A549 (cell line): ENCODE data around the gene DCAKD. TPM values are rescaled to one million over a fixed set of nuclear protein-coding genes. Genes with fewer than 3 reads are reported as not detected.

ENCODE experiments used
- ATAC-seq, 2 experiments: fragments of 200-7000 bp in 1 of 2; fragments of >200 bp in 1 of 2; cut with Nextera tagmentation in 1 of 2; cut with Tn5 transposase in 1 of 2; 3 replicates each; pipeline versions ENCODE4 v1.8.0 to v1.9.1; 2018 to 2020; ENCODE audit warnings: mild to moderate bottlenecking in 1 of 2, moderate library complexity in 1 of 2
- CTCF ChIA-PET: fragments of 300-600 bp; sonication (Branson Sonifier 250); formaldehyde crosslinking; extraction: SDS; loops from one replicate; lab custom pipeline; 2021; ENCODE audit warnings: antibody characterized with exemption, inconsistent platforms; lab: Yijun Ruan, JAX
- POLR2A ChIA-PET: fragments of 350-600 bp; formaldehyde crosslinking; extraction: SDS; loops from one replicate; lab custom pipeline; 2021; ENCODE audit warnings: antibody characterized with exemption, inconsistent platforms; lab: Yijun Ruan, JAX
- DNase-seq, 2 experiments: peaks; one replicate each; pipeline versions ENCODE4 v3.0.0 to v3.0.0-alpha.2; 2011 to 2016; ENCODE audit warnings: low read depth in 1 of 2, low spot score in 1 of 2
- FAIRE-seq: peaks from 2 replicates; lab custom pipeline; 2011; peaks lifted over from hg19 to GRCh38; lab: Jason Lieb, UNC
- H3K27ac ChIP-seq, 2 experiments: fragments of >200 bp; sonication (Bioruptor Twin); formaldehyde crosslinking; 3 replicates each; pipeline ENCODE4 v1.5.1; 2016 to 2017
- H3K4me1 ChIP-seq: fragments of >200 bp; sonication (Bioruptor Twin); formaldehyde crosslinking; 3 replicates; pipeline ENCODE4 v1.6.1; 2016
- H3K4me2 ChIP-seq: fragments of >200 bp; sonication (Bioruptor Twin); formaldehyde crosslinking; 3 replicates; pipeline ENCODE4 v1.6.1; 2016
- H3K4me3 ChIP-seq: fragments of >200 bp; sonication (Bioruptor Twin); formaldehyde crosslinking; 3 replicates; pipeline ENCODE4 v1.5.1; 2016
- H3K9me3 ChIP-seq: fragments of >200 bp; sonication (Bioruptor Twin); formaldehyde crosslinking; 3 replicates; pipeline ENCODE4 v1.6.1; 2016
- BHLHE40 ChIP-seq: IDR thresholded peaks from 2 replicates; pipeline ENCODE4 v1.6.1; 2012; ENCODE audit warnings: low read depth, low read length, inconsistent platforms
- CBX2 ChIP-seq: fragments of 200-600 bp; sonication (generic); IDR thresholded peaks from 2 replicates; pipeline ENCODE4 v1.6.1; 2016; ENCODE audit warnings: low read depth, mild to moderate bottlenecking, borderline replicate concordance
- CBX8 ChIP-seq: fragments of 200-600 bp; sonication (generic); IDR thresholded peaks from 2 replicates; pipeline ENCODE4 v1.6.1; 2016
- CEBPB ChIP-seq, 2 experiments: fragments of >200 bp in 1 of 2; sonication (Bioruptor Twin) in 1 of 2; formaldehyde crosslinking in 1 of 2; IDR thresholded peaks; 2 replicates each; pipeline ENCODE4 v1.6.1; 2012 to 2016
- CHD2 ChIP-seq: fragments of 150-350 bp; IDR thresholded peaks from 2 replicates; pipeline ENCODE4 v1.6.1; 2014; ENCODE audit warnings: low read length; ENCODE audit not compliant: partially characterized antibody
- CTCF ChIP-seq: fragments of >200 bp; sonication (Bioruptor Twin); formaldehyde crosslinking; IDR thresholded peaks from 3 replicates; pipeline ENCODE4 v1.5.1; 2016
- EHF ChIP-seq: fragments of 250-450 bp; sonication (Bioruptor Pico); IDR thresholded peaks from 2 replicates; pipeline ENCODE4 v1.5.0; 2020; ENCODE audit warnings: mild to moderate bottlenecking
- EP300 ChIP-seq, 2 experiments: fragments of >200 bp; sonication (Bioruptor Twin); formaldehyde crosslinking; IDR thresholded peaks; 2 replicates in 1 of 2; 3 replicates in 1 of 2; pipeline ENCODE4 v1.6.1; 2016 to 2017
- ESRRA ChIP-seq: fragments of 150-350 bp; IDR thresholded peaks from 2 replicates; pipeline ENCODE4 v1.6.1; 2014; ENCODE audit warnings: mild to moderate bottlenecking, low read length, borderline replicate concordance
- FOSB ChIP-seq: fragments of 250-450 bp; sonication (Bioruptor Pico); IDR thresholded peaks from 2 replicates; pipeline ENCODE4 v1.5.0; 2020; ENCODE audit warnings: mild to moderate bottlenecking, moderate library complexity
- HOXA7 ChIP-seq: fragments of 250-450 bp; sonication (Bioruptor Pico); IDR thresholded peaks from 2 replicates; pipeline ENCODE4 v1.5.0; 2020; ENCODE audit warnings: mild to moderate bottlenecking, moderate library complexity
- HOXB13 ChIP-seq: fragments of 250-450 bp; sonication (Bioruptor Pico); IDR thresholded peaks from 2 replicates; pipeline ENCODE4 v1.5.0; 2020; ENCODE audit warnings: low read depth, mild to moderate bottlenecking, moderate library complexity
- HOXB5 ChIP-seq: fragments of 250-450 bp; sonication (Bioruptor Pico); IDR thresholded peaks from 2 replicates; pipeline ENCODE4 v1.5.0; 2020; ENCODE audit warnings: mild to moderate bottlenecking, moderate library complexity
- JUN ChIP-seq, 2 experiments: fragments of >200 bp; sonication (Bioruptor Twin); formaldehyde crosslinking; IDR thresholded peaks; 2 replicates in 1 of 2; 3 replicates in 1 of 2; pipeline ENCODE4 v1.6.1; 2016 to 2017
- KDM1A ChIP-seq: fragments of 200-600 bp; sonication (generic); IDR thresholded peaks from 2 replicates; pipeline ENCODE4 v1.6.1; 2016; ENCODE audit warnings: low read depth, mild to moderate bottlenecking
- MAFK ChIP-seq: fragments of 450-650 bp; IDR thresholded peaks from 2 replicates; pipeline ENCODE4 v1.6.1; 2014; ENCODE audit not compliant: partially characterized antibody
- MYC ChIP-seq: IDR thresholded peaks from 2 replicates; pipeline ENCODE4 v1.6.1; 2012; ENCODE audit warnings: mild to moderate bottlenecking, inconsistent platforms, low read length, improper control_type of control experiment, borderline replicate concordance
- PHF8 ChIP-seq: fragments of 200-600 bp; sonication (generic); IDR thresholded peaks from 2 replicates; pipeline ENCODE4 v1.6.1; 2016; ENCODE audit warnings: low read depth, mild to moderate bottlenecking, antibody characterized with exemption, moderate library complexity, borderline replicate concordance
- POLR2A ChIP-seq: IDR thresholded peaks from 2 replicates; pipeline ENCODE4 v1.6.1; 2012; ENCODE audit warnings: mild to moderate bottlenecking, low read length
- POLR2AphosphoS2 ChIP-seq: conservative IDR thresholded peaks from 2 replicates; pipeline ENCODE4 v1.6.1; 2012; ENCODE audit warnings: low read length, improper control_type of control experiment, inconsistent platforms
- RAD21 ChIP-seq, 2 experiments: fragments of >200 bp in 1 of 2; sonication (Bioruptor Twin) in 1 of 2; formaldehyde crosslinking in 1 of 2; IDR thresholded peaks in 1 of 2; conservative IDR thresholded peaks in 1 of 2; 2 replicates in 1 of 2; 3 replicates in 1 of 2; pipeline ENCODE4 v1.6.1; 2012 to 2018; ENCODE audit warnings: inconsistent platforms in 1 of 2
- RCOR1 ChIP-seq: fragments of 150-350 bp; IDR thresholded peaks from 2 replicates; pipeline ENCODE4 v1.6.1; 2014; ENCODE audit warnings: antibody characterized with exemption, low read length, low read depth
- RNF2 ChIP-seq: fragments of 200-600 bp; sonication (generic); IDR thresholded peaks from 2 replicates; pipeline ENCODE4 v1.6.1; 2016; ENCODE audit warnings: low read depth, mild to moderate bottlenecking, antibody characterized with exemption, moderate library complexity, borderline replicate concordance
- TP53 ChIP-seq: fragments of 250-450 bp; sonication (Bioruptor Pico); IDR thresholded peaks from 2 replicates; pipeline ENCODE4 v1.5.0; 2021; ENCODE audit warnings: mild to moderate bottlenecking, moderate library complexity
- USF2 ChIP-seq: fragments of 450-650 bp; IDR thresholded peaks from 2 replicates; pipeline ENCODE4 v1.6.1; 2014; ENCODE audit warnings: antibody characterized with exemption
- ZC3H11A ChIP-seq: fragments of 450-650 bp; IDR thresholded peaks from 2 replicates; pipeline ENCODE4 v1.6.1; 2014; ENCODE audit warnings: antibody characterized with exemption, mild to moderate bottlenecking
- ZFP36 ChIP-seq: fragments of 450-650 bp; IDR thresholded peaks from 2 replicates; pipeline ENCODE4 v1.6.1; 2014; ENCODE audit warnings: borderline replicate concordance; ENCODE audit not compliant: partially characterized antibody
- ZNF302 ChIP-seq: fragments of 250-450 bp; sonication (Bioruptor Pico); IDR thresholded peaks from 2 replicates; pipeline ENCODE4 v1.9.0; 2021; ENCODE audit warnings: inconsistent platforms, mild to moderate bottlenecking, moderate library complexity
- ZSCAN20 ChIP-seq: fragments of 250-450 bp; sonication (Bioruptor Pico); IDR thresholded peaks from 2 replicates; pipeline ENCODE4 v1.8.0; 2022; ENCODE audit warnings: mild to moderate bottlenecking, moderate library complexity
- WGBS: methylation state at CpG from one replicate; pipeline ENCODE4 v1.1.6; 2017; ENCODE audit errors: missing lambda C conversion rate; 5-methylcytosine and 5-hydroxymethylcytosine counted together
- polyA plus RNA-seq, 4 experiments: library from polyadenylated mRNA; depleted of rRNA in 3 of 4; stranded (reverse); fragments of >200 nt; fragmentation: RNase III in 1 of 4; extraction: RNeasy Plus Mini Kit Qiagen cat#74134 plus additional on column Dnase treatment in 1 of 4; gene quantifications; 2 replicates in 3 of 4; 3 replicates in 1 of 4; pipeline ENCODE4 v1.2.3, GENCODE V29; 2011 to 2017
- TF ChIP-seq, protein P1 (sequence below): IDR thresholded peaks from 2 replicates; pipeline ENCODE4 v1.6.1; 2012
- TF ChIP-seq, protein P2 (sequence below): fragments of 150-350 bp; IDR thresholded peaks from 2 replicates; pipeline ENCODE4 v1.6.1; 2014; ENCODE audit warnings: low read depth, mild to moderate bottlenecking, low read length

The DCAKD gene
- polyA plus RNA-seq, 2 of the 4 experiments (the other 2 are of a cell fraction) = 18.7 to 21.4 TPM

GRCh38 chr17:44989552-44990138 lies 61.8 kb downstream of the DCAKD start:
- FAIRE-seq = no peak
- no peak overlapping the region for H3K4me2 ChIP-seq
- H3K9me3 ChIP-seq = no peaks in the 10 kb centered on the region
- H3K4me3 ChIP-seq = no peak overlapping the region
- TF ChIP-seq HOXA7 (CRISPR knock-in tag) (no peak), KDM1A (no peak), CHD2 (no peak), POLR2A (no peak), MAFK (no peak), EHF (no peak), TP53 (CRISPR knock-in tag) (no peak), CTCF (no peak), PHF8 (no peak), RCOR1 (no peak), MYC (no peak), JUN (IDR thresholded peaks at IDR 0.05) (no peak), HOXB13 (CRISPR knock-in tag) (no peak), BHLHE40 (no peak), EP300 (IDR thresholded peaks at IDR 0.05) (no peak), CEBPB (IDR thresholded peaks at IDR 0.05) (no peak), ESRRA (no peak)
- TF ChIP-seq, protein P1, sequence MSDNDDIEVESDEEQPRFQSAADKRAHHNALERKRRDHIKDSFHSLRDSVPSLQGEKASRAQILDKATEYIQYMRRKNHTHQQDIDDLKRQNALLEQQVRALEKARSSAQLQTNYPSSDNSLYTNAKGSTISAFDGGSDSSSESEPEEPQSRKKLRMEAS = no peak
- TF ChIP-seq, protein P2, sequence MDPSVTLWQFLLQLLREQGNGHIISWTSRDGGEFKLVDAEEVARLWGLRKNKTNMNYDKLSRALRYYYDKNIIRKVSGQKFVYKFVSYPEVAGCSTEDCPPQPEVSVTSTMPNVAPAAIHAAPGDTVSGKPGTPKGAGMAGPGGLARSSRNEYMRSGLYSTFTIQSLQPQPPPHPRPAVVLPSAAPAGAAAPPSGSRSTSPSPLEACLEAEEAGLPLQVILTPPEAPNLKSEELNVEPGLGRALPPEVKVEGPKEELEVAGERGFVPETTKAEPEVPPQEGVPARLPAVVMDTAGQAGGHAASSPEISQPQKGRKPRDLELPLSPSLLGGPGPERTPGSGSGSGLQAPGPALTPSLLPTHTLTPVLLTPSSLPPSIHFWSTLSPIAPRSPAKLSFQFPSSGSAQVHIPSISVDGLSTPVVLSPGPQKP = no peak
- no peak for DNase-seq
- WGBS = 81% methylated on average over 17 of the region's 17 CpGs
- ATAC-seq = no peak
- H3K4me1 ChIP-seq = peaks cover 6% of the 10 kb centered on the region; the same call in 1 of the 3 replicates
- POLR2A ChIA-PET = no interaction called here
- CTCF ChIA-PET = interaction anchor here (0.8 to 66.5 kb wide), 14 partner anchors 7 to 145 kb away, joined by 3 to 1853 read pairs (median 6); partner anchors contain the start of genes ACBD4 and GFAP
- no peak overlapping the region for H3K27ac ChIP-seq

- TF ChIP-seq HOXB5 = no peak
- TF ChIP-seq EHF = no peak
- no peak for TF ChIP-seq CBX8
- TF ChIP-seq ZNF302 (CRISPR knock-in tag) = no peak
- TF ChIP-seq RNF2 = no peak
- no peak for TF ChIP-seq CHD2
- no peak for TF ChIP-seq USF2
- no peak for TF ChIP-seq CBX2
- TF ChIP-seq ZSCAN20 (CRISPR knock-in tag) = no peak
- TF ChIP-seq RAD21 (conservative IDR thresholded peaks at IDR 0.05 in 1 of 2, IDR thresholded peaks at IDR 0.05 in 1 of 2) = no peak
- TF ChIP-seq ZFP36 = no peak
- TF ChIP-seq ZC3H11A = no peak
- no peak for TF ChIP-seq POLR2AphosphoS2
- TF ChIP-seq FOSB (CRISPR knock-in tag) = no peak
- no peaks in the 10 kb centered on the region for H3K9me3 ChIP-seq
- H3K4me2 ChIP-seq = no peak overlapping the region
- H3K27ac ChIP-seq = no peak overlapping the region
- peaks cover 6% of the 10 kb centered on the region; the same call in 1 of the 3 replicates for H3K4me1 ChIP-seq
- no peak for DNase-seq
- ChIA-PET CTCF (interaction anchor here (0.8 to 66.5 kb wide), 8 partner anchors 10 to 87 kb away, joined by 3 to 1853 read pairs (median 5); partner anchors contain the start of gene GFAP), POLR2A (no interaction called here)
- WGBS = 83% methylated on average over 33 of the region's 34 CpGs
- FAIRE-seq = no peak
- H3K4me3 ChIP-seq = no peak overlapping the region
- ATAC-seq = no peak
Observed at GRCh38 chr17:44988044-44988942, 63.1 kb downstream of the DCAKD start.
